ENCODE data around the gene SPATA6.
"Not testable (repeated sequence)": the region's sequence is repeated elsewhere in the genome, so short reads cannot be mapped to it uniquely, and the experiment has no call there.

The SPATA6 gene

GRCh38 chr1:48338257-48338656 is 133.7 kb downstream of the SPATA6 start:
- no peak for DNase-seq

- DNase-seq: no peak
Measured at GRCh38 chr1:48333316-48333715, 138.7 kb downstream of the SPATA6 start.

DNA sequence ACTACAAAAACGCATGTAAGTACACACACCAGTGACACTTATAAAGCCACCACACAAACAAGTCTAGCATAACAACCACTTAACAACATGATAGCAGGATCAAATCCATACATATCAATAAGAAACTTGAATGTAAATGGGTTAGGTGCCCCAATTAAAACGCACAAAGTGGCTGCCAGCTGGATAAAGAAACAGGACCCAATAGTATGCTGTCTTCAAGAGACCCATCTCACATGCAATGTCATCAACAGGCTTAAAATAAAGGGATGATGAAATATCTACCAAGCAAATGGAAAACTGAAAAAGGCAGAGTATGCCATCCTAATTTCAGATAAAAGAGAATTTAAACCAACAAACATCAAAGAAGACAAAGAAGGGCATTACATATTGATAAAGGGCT is 139.9 kb downstream of the SPATA6 start:
- no peak for DNase-seq

DNA sequence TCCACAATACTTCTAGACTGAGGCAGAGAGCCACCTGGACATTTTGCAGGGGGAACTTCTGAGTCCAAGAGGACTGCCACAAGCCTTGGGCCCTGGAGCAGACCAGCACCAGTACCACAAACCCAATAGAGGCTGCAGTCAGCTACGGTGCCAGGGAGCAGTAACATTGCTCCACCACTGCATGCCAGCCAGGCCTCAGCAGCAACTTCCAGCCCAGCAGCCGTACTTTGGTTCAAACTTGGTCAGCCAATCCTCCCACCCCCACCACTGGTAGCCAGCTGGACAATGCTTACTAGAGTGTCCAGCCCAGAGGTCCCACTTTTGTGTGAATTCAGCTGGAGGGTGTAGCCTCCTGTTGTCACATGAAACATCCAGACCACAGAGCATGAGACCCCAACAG is 142.1 kb downstream of the SPATA6 start:
- DNase-seq: no peak

GRCh38 chr1:48329486-48329885 is 142.5 kb downstream of the SPATA6 start:
- DNase-seq: no peak

DNA sequence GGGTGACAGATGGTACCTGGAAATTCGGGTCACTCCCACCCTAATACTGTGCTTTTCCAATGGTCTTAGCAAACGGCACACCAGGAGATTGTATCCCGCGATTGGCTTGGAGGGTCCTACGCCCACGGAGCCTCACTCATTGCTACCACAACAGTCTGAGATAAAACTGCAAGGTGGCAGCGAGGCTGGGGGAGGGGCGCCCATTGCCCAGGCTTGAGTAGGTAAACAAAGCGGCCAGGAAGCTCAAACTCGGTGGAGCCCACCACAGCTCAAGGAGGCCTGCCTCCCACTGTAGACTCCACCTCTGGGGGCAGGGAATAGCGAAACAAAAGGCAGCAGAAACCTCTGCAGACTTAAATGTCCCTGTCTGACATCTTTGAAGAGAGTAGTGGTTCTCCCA is 160.2 kb downstream of the SPATA6 start:
- not testable (repeated sequence) for DNase-seq

- DNase-seq: no peak
Measured at GRCh38 chr1:48309564-48310082, 162.4 kb downstream of the SPATA6 start.

- DNase-seq: no peak
Measured at GRCh38 chr1:48302652-48303051, 169.4 kb downstream of the SPATA6 start.

DNA sequence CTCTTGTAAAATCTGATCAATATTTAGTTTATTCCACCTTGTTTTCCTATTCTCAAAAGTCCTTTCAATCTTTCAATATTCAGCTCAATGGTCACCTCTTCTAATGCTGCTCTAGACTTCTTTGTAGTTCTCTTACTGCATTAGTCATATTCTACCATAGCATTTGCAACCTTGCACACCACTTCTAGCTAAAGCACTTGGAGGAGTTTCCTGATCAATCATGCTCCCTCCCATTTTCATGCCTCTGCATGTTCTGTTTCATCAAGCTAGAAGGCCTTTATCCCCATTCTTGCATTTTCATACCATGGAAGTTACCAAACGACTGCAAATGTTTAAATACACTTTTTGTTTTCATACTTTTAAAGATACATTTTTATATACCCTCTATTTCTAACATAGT is 177.3 kb downstream of the SPATA6 start:
- no peak for DNase-seq

- not testable (repeated sequence) for DNase-seq
Measured at GRCh38 chr1:48294094-48294493, 177.9 kb downstream of the SPATA6 start.

DNA sequence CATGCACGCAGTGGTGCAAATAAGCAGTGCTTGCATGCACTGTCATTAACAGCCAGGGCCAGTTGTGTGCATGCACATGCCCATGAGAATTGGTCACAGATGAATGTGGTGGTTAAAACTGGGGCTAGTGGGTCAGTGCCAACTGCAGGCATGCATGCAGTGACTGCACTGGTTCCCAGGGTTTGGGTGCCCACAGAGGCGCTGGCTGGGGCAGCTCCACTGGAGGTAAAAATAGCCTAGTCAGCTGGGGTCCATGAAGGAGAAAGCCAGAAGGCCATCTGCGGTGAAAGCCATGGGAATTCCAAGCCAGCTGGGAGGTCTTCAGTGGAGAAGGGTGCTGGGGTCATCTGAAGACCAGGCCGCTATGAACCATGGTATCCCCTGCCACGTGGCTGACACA is 179.3 kb downstream of the SPATA6 start:
- no peak for DNase-seq

GRCh38 chr1:48291421-48291820 is 180.6 kb downstream of the SPATA6 start:
- no peak for DNase-seq

DNA sequence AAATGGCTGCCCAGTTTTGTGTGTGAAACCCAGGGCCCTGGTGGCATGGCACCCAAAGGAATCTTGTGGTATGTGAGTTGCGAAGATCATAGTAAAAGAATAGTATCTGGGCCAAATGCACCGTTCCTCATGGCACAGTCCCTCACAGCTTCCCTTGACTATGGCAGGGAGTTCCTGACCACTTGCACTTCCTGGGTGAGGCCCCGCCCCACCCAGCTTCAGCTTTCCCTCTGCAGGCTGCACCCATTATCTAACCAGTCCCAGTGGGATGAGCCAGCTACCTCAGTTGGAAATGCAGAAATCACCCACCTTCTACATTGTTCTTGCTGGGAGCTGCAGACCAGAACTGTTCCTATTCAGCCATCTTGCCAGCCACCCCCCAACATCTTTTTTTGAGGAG is 186.5 kb downstream of the SPATA6 start:
- DNase-seq: no peak

DNA sequence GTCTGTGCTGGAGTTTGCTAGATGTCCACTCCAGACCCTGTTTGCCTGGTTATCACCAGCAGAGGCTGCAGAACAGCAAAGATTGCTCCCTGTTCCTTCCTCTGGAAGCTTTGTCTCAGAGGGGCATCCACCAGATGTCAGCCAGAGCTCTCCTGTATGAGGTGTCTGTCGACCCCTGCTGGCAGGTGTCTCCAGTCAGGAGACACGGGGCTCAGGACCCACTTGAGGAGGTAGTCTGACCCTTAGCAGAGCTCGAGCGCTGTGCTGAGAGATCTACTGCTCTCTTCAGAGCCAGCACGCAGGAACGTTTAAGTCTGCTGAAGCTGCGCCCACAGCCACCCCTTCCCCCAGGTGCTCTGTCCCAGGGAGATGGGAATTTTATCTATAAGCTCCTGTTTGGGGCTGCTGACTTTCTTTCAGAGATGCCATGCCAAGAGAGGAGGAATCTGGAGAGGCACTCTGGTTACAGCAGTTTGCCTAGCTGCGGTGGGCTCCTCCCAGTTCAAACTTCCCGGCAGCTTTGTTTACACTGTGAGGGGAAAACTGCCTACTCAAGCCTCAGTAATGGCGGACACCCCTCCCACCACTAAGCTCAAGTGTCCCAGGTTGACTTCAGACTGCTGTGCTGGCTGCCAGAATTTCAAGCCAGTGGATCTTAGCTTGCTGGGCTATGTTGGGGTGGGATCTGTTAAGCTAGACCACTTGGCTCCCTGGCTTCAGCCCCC is 187.1 kb downstream of the SPATA6 start:
- not testable (repeated sequence) for DNase-seq

GRCh38 chr1:48282329-48282728 is 189.7 kb downstream of the SPATA6 start:
- not testable (repeated sequence) for DNase-seq

GRCh38 chr1:48277437-48277836 is 194.6 kb downstream of the SPATA6 start:
- not testable (repeated sequence) for DNase-seq

- no peak for DNase-seq
Measured at GRCh38 chr1:48266576-48266975, 205.4 kb downstream of the SPATA6 start.

GRCh38 chr1:48263041-48263440 is 209.0 kb downstream of the SPATA6 start:
- DNase-seq: no peak

DNA sequence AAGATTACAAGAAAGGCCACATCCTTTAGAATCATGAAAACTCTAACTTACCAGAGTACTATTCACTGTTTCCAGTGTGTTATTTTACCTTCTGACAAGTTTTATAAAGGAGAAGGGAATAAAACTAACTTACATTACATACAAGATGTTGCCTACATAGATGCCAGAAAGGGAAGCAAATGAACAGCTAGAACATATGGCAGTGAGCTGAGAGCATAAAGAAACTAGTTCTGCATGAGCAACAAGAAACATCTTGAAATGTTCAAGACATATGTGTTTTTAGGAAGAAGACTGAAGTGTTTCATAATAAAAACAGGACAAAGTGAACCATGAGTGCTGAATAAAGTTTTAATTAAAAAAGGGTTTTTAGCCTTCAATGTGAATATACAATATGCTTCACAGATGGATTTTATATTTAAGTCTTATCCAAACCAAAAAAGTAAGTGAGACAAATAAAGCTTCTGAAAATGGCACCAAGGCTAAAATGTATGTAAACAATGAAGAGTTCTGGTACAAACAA is 210.1 kb downstream of the SPATA6 start:
- no peak for DNase-seq

GRCh38 chr1:48258106-48258505 is 213.9 kb downstream of the SPATA6 start:
- DNase-seq: no peak

- DNase-seq: no peak
Measured at GRCh38 chr1:48254254-48254653, 217.8 kb downstream of the SPATA6 start.

DNA sequence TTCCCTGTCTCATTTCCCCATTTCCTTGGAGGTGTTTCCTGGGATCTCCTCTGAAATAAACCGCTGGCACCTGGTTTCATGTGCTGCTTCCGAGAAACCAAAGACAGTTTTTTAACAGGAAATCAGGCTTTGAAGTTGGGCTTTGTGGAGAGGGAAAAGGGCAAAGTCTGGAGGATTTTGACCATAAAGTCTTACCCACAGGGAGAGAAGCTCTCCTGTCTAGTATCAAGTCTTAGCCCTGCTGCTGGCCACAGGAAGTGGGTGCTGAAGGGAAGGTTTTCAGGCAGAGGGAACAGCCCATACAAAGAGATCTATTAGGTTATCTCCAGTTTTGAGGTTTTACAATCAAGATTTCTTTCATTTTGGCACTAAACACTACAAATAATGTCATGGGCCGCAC is 220.2 kb downstream of the SPATA6 start:
- no peak for DNase-seq

GRCh38 chr1:48251323-48251722 is 220.7 kb downstream of the SPATA6 start:
- no peak for DNase-seq

- DNase-seq: no peak
Measured at GRCh38 chr1:48250572-48250971, 221.4 kb downstream of the SPATA6 start.

DNA sequence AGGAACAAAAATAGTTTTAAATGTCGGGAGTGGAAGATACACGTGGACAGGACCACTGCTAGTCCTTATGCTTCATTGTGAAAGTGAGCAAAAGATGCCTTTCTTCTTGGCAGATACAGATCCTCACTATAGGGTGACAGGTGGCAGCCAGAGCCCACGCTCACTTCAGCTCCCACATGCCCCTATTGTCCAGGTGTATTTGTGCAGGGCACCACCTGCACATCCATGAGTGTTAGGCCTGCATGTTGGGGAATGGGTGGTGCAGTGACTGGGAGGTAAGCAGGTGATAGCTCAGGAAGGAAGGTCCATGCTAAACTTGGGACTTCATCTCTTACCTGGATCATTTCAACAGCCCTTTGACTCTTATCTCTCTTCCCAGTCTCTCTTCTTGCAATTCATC is 222.1 kb downstream of the SPATA6 start:
- no peak for DNase-seq
